K562 (cell line): ENCODE measurements around the gene SCAMP3. TPM values are rescaled to one million over a fixed set of nuclear protein-coding genes. Genes with fewer than 3 reads are reported as not detected.

Source experiments
- ADNP ChIP-seq: fragments of 200-800 bp; sonication (Bioruptor generic); IDR thresholded peaks from 2 replicates; pipeline ENCODE4 v1.6.1; 2016; ENCODE audit warnings: missing genetic modification characterization, missing compliant biosample characterization
- ATF1 ChIP-seq, 2 experiments: fragments of 450-650 bp in 1 of 2; IDR thresholded peaks; 2 replicates each; pipeline ENCODE4 v1.6.1; 2016; ENCODE audit warnings: missing compliant biosample characterization in 1 of 2, missing genetic modification characterization in 1 of 2
- BCOR ChIP-seq: fragments of 450-650 bp; IDR thresholded peaks from 2 replicates; pipeline ENCODE4 v1.6.1; 2016
- BRF1 ChIP-seq: IDR thresholded peaks from 3 replicates; pipeline ENCODE4 v1.6.1; 2011; ENCODE audit warnings: borderline replicate concordance, mild to moderate bottlenecking; ENCODE audit not compliant: insufficient read length; ENCODE audit errors: extremely low read depth
- CBX5 ChIP-seq: IDR thresholded peaks from 2 replicates; pipeline ENCODE4 v1.6.1; 2014; ENCODE audit warnings: low read depth, borderline replicate concordance
- CC2D1A ChIP-seq: fragments of 450-650 bp; IDR thresholded peaks from 2 replicates; pipeline ENCODE4 v1.6.1; 2017; ENCODE audit warnings: mild to moderate bottlenecking
- DPF2 ChIP-seq: fragments of 450-650 bp; IDR thresholded peaks from 2 replicates; pipeline ENCODE4 v1.6.1; 2016
- EP400 ChIP-seq: fragments of 450-650 bp; IDR thresholded peaks from 2 replicates; pipeline ENCODE4 v1.6.1; 2017; ENCODE audit warnings: antibody characterized with exemption, mild to moderate bottlenecking, moderate library complexity
- FOXP1 ChIP-seq: sonication (generic); formaldehyde crosslinking; IDR thresholded peaks from 2 replicates; pipeline ENCODE4 v1.8.0; 2022; ENCODE audit warnings: mild to moderate bottlenecking, missing genetic modification reagents
- GATAD2B ChIP-seq: fragments of 450-650 bp; IDR thresholded peaks from 2 replicates; pipeline ENCODE4 v1.6.1; 2017; ENCODE audit warnings: mild to moderate bottlenecking, borderline replicate concordance
- HDAC8 ChIP-seq: fragments of 450-650 bp; IDR thresholded peaks from 2 replicates; pipeline ENCODE4 v1.6.1; 2016; ENCODE audit warnings: mild to moderate bottlenecking, missing genetic modification characterization, moderate library complexity, missing compliant biosample characterization
- KHSRP ChIP-seq: fragments of 450-650 bp; IDR thresholded peaks from 2 replicates; pipeline ENCODE4 v1.6.1; 2017
- KLF1 ChIP-seq: fragments of 450-650 bp; IDR thresholded peaks from 2 replicates; pipeline ENCODE4 v1.6.1; 2016; ENCODE audit warnings: missing genetic modification characterization, missing compliant biosample characterization
- KLF6 ChIP-seq: fragments of 250-450 bp; sonication (Bioruptor Pico); IDR thresholded peaks from 2 replicates; pipeline ENCODE4 v1.4.0; 2020; ENCODE audit warnings: mild to moderate bottlenecking, moderate library complexity, borderline replicate concordance
- MCM7 ChIP-seq, 2 experiments: fragments of 450-650 bp; IDR thresholded peaks; 2 replicates each; pipeline ENCODE4 v1.6.1; 2016 to 2018
- MYNN ChIP-seq, 2 experiments: sonication (generic); formaldehyde crosslinking in 1 of 2; IDR thresholded peaks; 2 replicates each; pipeline versions ENCODE4 v1.5.0 to v1.6.1; 2016 to 2020; ENCODE audit warnings: antibody characterized with exemption in 1 of 2, missing genetic modification reagents in 1 of 2
- NEUROD1 ChIP-seq: fragments of 150-350 bp; IDR thresholded peaks from 2 replicates; pipeline ENCODE4 v1.6.1; 2014; ENCODE audit warnings: borderline replicate concordance, low read length, low read depth; ENCODE audit not compliant: partially characterized antibody
- NFYB ChIP-seq: IDR thresholded peaks from 2 replicates; pipeline ENCODE4 v1.6.1; 2011; ENCODE audit warnings: mild to moderate bottlenecking, moderate library complexity; ENCODE audit not compliant: insufficient read length; ENCODE audit errors: extremely low read depth
- NR1H2 ChIP-seq: sonication (generic); formaldehyde crosslinking; IDR thresholded peaks from 2 replicates; pipeline ENCODE4 v1.4.0; 2020; ENCODE audit warnings: mild to moderate bottlenecking, missing genetic modification reagents
- NR2F6 ChIP-seq: fragments of 450-650 bp; formaldehyde crosslinking; IDR thresholded peaks from 2 replicates; pipeline ENCODE4 v1.4.0; 2020; ENCODE audit warnings: mild to moderate bottlenecking
- RB1 ChIP-seq: fragments of 450-650 bp; IDR thresholded peaks from 2 replicates; pipeline ENCODE4 v1.6.1; 2017; ENCODE audit warnings: low read depth, mild to moderate bottlenecking
- RBFOX2 ChIP-seq: fragments of 200-400 bp; formaldehyde crosslinking; IDR thresholded peaks from 2 replicates; pipeline ENCODE4 v1.6.1; 2017; ENCODE audit warnings: low read depth, mild to moderate bottlenecking, low read length, moderate library complexity
- SRF ChIP-seq, 2 experiments: fragments of 250-450, 450-650 bp in 1 of 2; sonication (Bioruptor Pico) in 1 of 2; sonication (generic) in 1 of 2; formaldehyde crosslinking; IDR thresholded peaks; 2 replicates each; pipeline versions ENCODE4 v1.5.0 to v1.5.1; 2020 to 2022; ENCODE audit warnings: mild to moderate bottlenecking in 1 of 2, missing genetic modification reagents in 1 of 2
- ZBTB1 ChIP-seq: sonication (generic); formaldehyde crosslinking; IDR thresholded peaks from 2 replicates; pipeline ENCODE4 v1.8.1; 2023; ENCODE audit warnings: missing genetic modification reagents, low read depth, mild to moderate bottlenecking, borderline replicate concordance
- ZNF24 ChIP-seq: fragments of 450-650 bp; IDR thresholded peaks from 2 replicates; pipeline ENCODE4 v1.6.1; 2016
- polyA plus RNA-seq, 8 experiments: library from polyadenylated mRNA; depleted of rRNA in 4 of 8; stranded (reverse) in 5 of 8; unstranded in 3 of 8; fragments of >200 nt; fragmentation: Nextera tagmentation in 2 of 8; fragmentation: Illumina TruSeq in 1 of 8; extraction: Ambion mirVana in 2 of 8; extraction: Trizol in 1 of 8; gene quantifications; 2 replicates each; pipeline versions ENCODE4 v1.2.1 to v1.2.3, GENCODE V29; 2011 to 2014; ENCODE audit warnings: inconsistent platforms in 1 of 8, missing spikeins in 1 of 8
- total RNA-seq, 7 experiments: library from RNA; depleted of rRNA in 6 of 7; stranded (reverse); fragments of >200 nt in 6 of 7; fragmentation: Illumina TruSeq in 2 of 7; extraction: Trizol in 2 of 7; gene quantifications; 2 replicates each; pipeline versions ENCODE4 v1.2.1 to v1.2.3, GENCODE V29; 2011 to 2021; ENCODE audit warnings: low replicate concordance in 1 of 7
- TF ChIP-seq, protein P1 (sequence below): fragments of 250-450 bp; sonication (Bioruptor Pico); IDR thresholded peaks from 2 replicates; pipeline ENCODE4 v1.9.0; 2021; ENCODE audit warnings: mild to moderate bottlenecking
- TF ChIP-seq, protein P2 (sequence below): fragments of 450-650 bp; IDR thresholded peaks from 2 replicates; pipeline ENCODE4 v1.6.1; 2016
- TF ChIP-seq, protein P3 (sequence below): fragments of 450-650 bp; IDR thresholded peaks from 2 replicates; pipeline ENCODE4 v1.6.1; 2016; ENCODE audit warnings: borderline replicate concordance

The SCAMP3 gene
- total and polyA plus RNA-seq, 9 of the 15 experiments (the other 6 are each of a cell fraction or from before 2014, with no cell fraction given) = 14.2 to 131 (median 86.1) TPM

DNA sequence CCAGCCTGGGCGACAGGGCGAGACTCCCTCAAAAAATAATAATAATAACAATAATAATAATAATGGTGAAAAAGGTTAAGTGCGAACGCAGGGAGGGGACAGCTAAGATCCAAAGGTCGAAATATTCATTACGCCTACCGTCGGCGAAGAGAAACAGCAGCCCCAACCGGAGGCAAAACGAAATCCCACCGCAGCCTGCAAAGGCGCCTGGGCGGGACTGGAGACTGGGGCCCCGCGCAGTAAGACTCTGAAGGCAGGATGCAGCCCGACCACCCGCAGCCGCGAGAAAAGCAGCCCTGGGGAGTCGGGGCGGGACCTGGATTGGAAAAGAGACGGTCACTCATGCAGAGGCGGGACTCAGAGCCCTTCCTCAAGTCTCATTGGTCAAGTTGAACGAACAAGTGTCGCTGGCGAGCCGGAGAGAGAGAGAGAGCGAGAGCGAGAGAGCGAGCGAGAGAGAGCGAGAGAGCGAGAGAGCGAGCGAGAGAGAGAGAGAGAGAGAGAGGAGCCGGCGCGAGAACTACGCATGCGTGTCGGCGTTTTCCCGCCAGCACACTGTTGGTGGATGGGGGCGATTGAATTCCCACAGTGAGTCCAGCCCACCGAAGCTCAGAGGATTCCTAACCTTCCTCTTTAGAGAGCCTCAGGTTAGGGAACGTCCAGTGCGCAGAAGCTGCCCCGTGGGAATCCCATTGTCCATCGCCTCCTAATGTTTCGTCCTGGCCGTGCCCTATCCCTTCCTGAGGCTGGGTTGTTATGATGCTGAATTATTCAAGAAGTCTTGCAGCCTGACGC, 17.6 kb downstream of the SCAMP3 start (continued):
- TF ChIP-seq, protein P1, sequence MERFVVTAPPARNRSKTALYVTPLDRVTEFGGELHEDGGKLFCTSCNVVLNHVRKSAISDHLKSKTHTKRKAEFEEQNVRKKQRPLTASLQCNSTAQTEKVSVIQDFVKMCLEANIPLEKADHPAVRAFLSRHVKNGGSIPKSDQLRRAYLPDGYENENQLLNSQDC (CRISPR knock-in tag) = peak; percentile 94
- peak; percentile 91 to 95; a peak in 2 of 4 replicates for TF ChIP-seq MCM7 (IDR thresholded peaks at IDR 0.05)
- TF ChIP-seq DPF2 = peak; percentile 97
- TF ChIP-seq KLF6 (CRISPR knock-in tag) = peak; percentile 82; the same call in 1 of the 2 replicates
- TF ChIP-seq NR1H2 (CRISPR knock-in tag) = peak; percentile 92; the same call in 1 of the 2 replicates
- peak; percentile 100 for TF ChIP-seq NEUROD1
- peak; percentile 76; the same call in 1 of the 2 replicates for TF ChIP-seq KHSRP
- peak; percentile 100 for TF ChIP-seq GATAD2B
- peak; percentile 53; the same call in 1 of the 2 replicates for TF ChIP-seq CBX5
- 0 out of 2 replicates have a peak, but pooled peaks have one; percentile 64 for TF ChIP-seq KLF1
- TF ChIP-seq, protein P2, sequence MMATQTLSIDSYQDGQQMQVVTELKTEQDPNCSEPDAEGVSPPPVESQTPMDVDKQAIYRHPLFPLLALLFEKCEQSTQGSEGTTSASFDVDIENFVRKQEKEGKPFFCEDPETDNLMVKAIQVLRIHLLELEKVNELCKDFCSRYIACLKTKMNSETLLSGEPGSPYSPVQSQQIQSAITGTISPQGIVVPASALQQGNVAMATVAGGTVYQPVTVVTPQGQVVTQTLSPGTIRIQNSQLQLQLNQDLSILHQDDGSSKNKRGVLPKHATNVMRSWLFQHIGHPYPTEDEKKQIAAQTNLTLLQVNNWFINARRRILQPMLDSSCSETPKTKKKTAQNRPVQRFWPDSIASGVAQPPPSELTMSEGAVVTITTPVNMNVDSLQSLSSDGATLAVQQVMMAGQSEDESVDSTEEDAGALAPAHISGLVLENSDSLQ = peak; percentile 98
- TF ChIP-seq EP400 = peak; percentile 99
- TF ChIP-seq HDAC8 (tag) = peak; percentile 70; the same call in 1 of the 2 replicates
- TF ChIP-seq ATF1 (CRISPR knock-in tag; IDR thresholded peaks at IDR 0.05) = peak; percentile 69
- TF ChIP-seq ATF1 (tag; IDR thresholded peaks at IDR 0.05) = peak; percentile 97
- TF ChIP-seq RB1 = peak; percentile 100
- peak; percentile 48; the same call in 1 of the 2 replicates for TF ChIP-seq MYNN (IDR thresholded peaks at IDR 0.05)
- TF ChIP-seq MYNN (CRISPR knock-in tag; IDR thresholded peaks at IDR 0.05) = no peak
- peak; percentile 83; the same call in 1 of the 2 replicates for TF ChIP-seq ZBTB1
- peak; percentile 61; the same call in 1 of the 2 replicates for TF ChIP-seq NR2F6 (CRISPR knock-in tag)
- TF ChIP-seq NFYB = no peak
- peak; percentile 90 for TF ChIP-seq CC2D1A
- TF ChIP-seq RBFOX2 = peak; percentile 96
- TF ChIP-seq SRF (CRISPR knock-in tag; IDR thresholded peaks at IDR 0.05) = 0 out of 4 replicates have a peak, but pooled peaks of 1 of the 2 experiments have one; percentile 45
- peak; percentile 98 for TF ChIP-seq BCOR
- TF ChIP-seq BRF1 = no peak
- no peak for TF ChIP-seq ADNP
- peak; percentile 97 for TF ChIP-seq ZNF24
- TF ChIP-seq, protein P3, sequence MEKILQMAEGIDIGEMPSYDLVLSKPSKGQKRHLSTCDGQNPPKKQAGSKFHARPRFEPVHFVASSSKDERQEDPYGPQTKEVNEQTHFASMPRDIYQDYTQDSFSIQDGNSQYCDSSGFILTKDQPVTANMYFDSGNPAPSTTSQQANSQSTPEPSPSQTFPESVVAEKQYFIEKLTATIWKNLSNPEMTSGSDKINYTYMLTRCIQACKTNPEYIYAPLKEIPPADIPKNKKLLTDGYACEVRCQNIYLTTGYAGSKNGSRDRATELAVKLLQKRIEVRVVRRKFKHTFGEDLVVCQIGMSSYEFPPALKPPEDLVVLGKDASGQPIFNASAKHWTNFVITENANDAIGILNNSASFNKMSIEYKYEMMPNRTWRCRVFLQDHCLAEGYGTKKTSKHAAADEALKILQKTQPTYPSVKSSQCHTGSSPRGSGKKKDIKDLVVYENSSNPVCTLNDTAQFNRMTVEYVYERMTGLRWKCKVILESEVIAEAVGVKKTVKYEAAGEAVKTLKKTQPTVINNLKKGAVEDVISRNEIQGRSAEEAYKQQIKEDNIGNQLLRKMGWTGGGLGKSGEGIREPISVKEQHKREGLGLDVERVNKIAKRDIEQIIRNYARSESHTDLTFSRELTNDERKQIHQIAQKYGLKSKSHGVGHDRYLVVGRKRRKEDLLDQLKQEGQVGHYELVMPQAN = peak; percentile 82
- peak; percentile 96 for TF ChIP-seq FOXP1 (CRISPR knock-in tag)
